OCI-LY3 (cell line): ENCODE data around the gene RASSF1.

Source experiments
- H2AFZ ChIP-seq: fragments of 200-600, 300-600 bp; shearing (Covaris generic); 2 replicates; pipeline ENCODE4 v1.6.0; 2014; ENCODE audit warnings: antibody characterized with exemption, low read depth, low read length
- H3K27ac ChIP-seq: fragments of 200-600, 300-600 bp; sonication (generic); 2 replicates; pipeline ENCODE4 v1.5.1; 2014; ENCODE audit warnings: mild to moderate bottlenecking, low read length, moderate library complexity, mixed read lengths
- H3K27me3 ChIP-seq: fragments of 200-600, 300-600 bp; sonication (generic); 2 replicates; pipeline ENCODE4 v1.6.1; 2014; ENCODE audit warnings: low read depth, low read length, mixed read lengths
- H3K36me3 ChIP-seq: fragments of 200-600, 300-600 bp; sonication (generic); replicated peaks from 2 replicates; pipeline ENCODE3; 2014; ENCODE audit warnings: low read depth, low read length, mixed read lengths
- H3K4me1 ChIP-seq: fragments of 300-600, 200-600 bp; sonication (generic); 2 replicates; pipeline ENCODE4 v1.6.1; 2014; ENCODE audit warnings: low read length, mixed read lengths
- H3K4me2 ChIP-seq: fragments of 200-600, 300-600 bp; sonication (generic); 2 replicates; pipeline ENCODE4 v1.6.1; 2014; ENCODE audit warnings: low read length, mixed read lengths
- H3K4me3 ChIP-seq: fragments of 300-600, 200-600 bp; sonication (generic); 2 replicates; pipeline ENCODE4 v1.5.1; 2014; ENCODE audit warnings: antibody characterized with exemption, mild to moderate bottlenecking, low read length, moderate library complexity
- H3K79me2 ChIP-seq: fragments of 300-600, 200-600 bp; shearing (Covaris generic); 2 replicates; pipeline ENCODE4 v1.6.1; 2014; ENCODE audit warnings: mild to moderate bottlenecking, low read length, mixed read lengths
- H3K9ac ChIP-seq: fragments of 300-600, 200-600 bp; shearing (Covaris generic); 2 replicates; pipeline ENCODE4 v1.6.0; 2014; ENCODE audit warnings: mild to moderate bottlenecking, low read length, moderate library complexity
- H3K9me3 ChIP-seq: fragments of 200-600, 300-600 bp; shearing (Covaris generic); 2 replicates; pipeline ENCODE4 v1.6.1; 2014; ENCODE audit warnings: low read length, mixed read lengths; ENCODE audit not compliant: insufficient read depth
- H4K20me1 ChIP-seq: fragments of 200-600, 300-600 bp; sonication (generic); 2 replicates; pipeline ENCODE4 v1.6.1; 2016; ENCODE audit warnings: low read length, mixed read lengths; ENCODE audit not compliant: insufficient read depth
- EZH2phosphoT487 ChIP-seq: fragments of 200-600 bp; shearing (Covaris generic); IDR thresholded peaks from 2 replicates; pipeline ENCODE4 v1.6.1; 2018; ENCODE audit warnings: antibody characterized with exemption, mixed run types, low read depth
- TF ChIP-seq, protein P1 (sequence below): fragments of 200-600, 300-600 bp; sonication (generic); IDR thresholded peaks from 2 replicates; pipeline ENCODE4 v1.5.1; 2014; ENCODE audit warnings: antibody characterized with exemption, low read length, low read depth

Gene RASSF1

DNA sequence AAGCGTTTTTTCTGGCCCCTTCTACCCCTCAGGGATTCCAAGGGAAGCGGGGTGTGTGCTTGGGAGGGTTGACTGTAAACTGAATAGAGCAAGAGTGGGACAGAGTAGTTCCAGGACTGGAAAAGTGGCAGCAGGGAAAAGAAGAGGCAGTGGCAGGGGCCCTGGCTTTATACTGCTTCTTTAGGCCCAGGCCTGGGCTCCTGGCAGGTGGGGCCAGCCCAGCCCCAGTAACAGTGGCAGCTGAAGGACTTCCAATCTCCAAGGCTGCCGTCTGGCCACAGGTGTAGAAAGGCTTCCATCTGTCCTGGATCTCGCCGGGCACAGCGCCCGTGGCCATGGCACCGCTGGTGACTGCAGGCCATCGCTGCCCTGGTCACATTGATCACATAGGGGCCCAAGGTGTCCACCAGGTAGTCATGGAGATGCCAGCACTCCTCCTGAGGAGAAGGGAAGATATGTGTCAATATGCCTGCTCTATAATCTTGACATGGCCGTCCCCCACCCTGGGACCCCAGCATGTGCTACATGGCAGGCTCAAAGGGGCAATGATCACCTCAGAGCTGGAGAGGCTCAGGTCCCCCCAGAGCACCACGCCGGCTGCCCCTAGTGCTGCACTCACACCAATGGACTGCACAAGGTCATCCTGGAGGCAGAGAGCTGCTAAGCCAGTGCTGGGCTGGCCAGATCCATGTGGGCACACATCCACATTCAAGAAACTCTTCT, 47.4 kb downstream of the RASSF1 start:
- no peaks in the 10 kb centered on the region for H3K27me3 ChIP-seq
- H3K4me1 ChIP-seq: peaks cover 16% of the 10 kb centered on the region
- H2AFZ ChIP-seq: no peak overlapping the region
- H3K4me2 ChIP-seq: peak overlapping the region; percentile 83
- H3K9ac ChIP-seq: peak overlapping the region; percentile 71
- H3K27ac ChIP-seq: peak overlapping the region; percentile 28
- peak overlapping the region; percentile 96 for H3K4me3 ChIP-seq
- H3K36me3 ChIP-seq: peaks cover 25% of the 10 kb centered on the region
- no peaks in the 10 kb centered on the region for H4K20me1 ChIP-seq
- no peaks in the 10 kb centered on the region for H3K9me3 ChIP-seq
- TF ChIP-seq, protein P1, sequence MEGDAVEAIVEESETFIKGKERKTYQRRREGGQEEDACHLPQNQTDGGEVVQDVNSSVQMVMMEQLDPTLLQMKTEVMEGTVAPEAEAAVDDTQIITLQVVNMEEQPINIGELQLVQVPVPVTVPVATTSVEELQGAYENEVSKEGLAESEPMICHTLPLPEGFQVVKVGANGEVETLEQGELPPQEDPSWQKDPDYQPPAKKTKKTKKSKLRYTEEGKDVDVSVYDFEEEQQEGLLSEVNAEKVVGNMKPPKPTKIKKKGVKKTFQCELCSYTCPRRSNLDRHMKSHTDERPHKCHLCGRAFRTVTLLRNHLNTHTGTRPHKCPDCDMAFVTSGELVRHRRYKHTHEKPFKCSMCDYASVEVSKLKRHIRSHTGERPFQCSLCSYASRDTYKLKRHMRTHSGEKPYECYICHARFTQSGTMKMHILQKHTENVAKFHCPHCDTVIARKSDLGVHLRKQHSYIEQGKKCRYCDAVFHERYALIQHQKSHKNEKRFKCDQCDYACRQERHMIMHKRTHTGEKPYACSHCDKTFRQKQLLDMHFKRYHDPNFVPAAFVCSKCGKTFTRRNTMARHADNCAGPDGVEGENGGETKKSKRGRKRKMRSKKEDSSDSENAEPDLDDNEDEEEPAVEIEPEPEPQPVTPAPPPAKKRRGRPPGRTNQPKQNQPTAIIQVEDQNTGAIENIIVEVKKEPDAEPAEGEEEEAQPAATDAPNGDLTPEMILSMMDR: no peak
- no peak for TF ChIP-seq EZH2phosphoT487
- H3K79me2 ChIP-seq: peaks cover 41% of the 10 kb centered on the region

DNA sequence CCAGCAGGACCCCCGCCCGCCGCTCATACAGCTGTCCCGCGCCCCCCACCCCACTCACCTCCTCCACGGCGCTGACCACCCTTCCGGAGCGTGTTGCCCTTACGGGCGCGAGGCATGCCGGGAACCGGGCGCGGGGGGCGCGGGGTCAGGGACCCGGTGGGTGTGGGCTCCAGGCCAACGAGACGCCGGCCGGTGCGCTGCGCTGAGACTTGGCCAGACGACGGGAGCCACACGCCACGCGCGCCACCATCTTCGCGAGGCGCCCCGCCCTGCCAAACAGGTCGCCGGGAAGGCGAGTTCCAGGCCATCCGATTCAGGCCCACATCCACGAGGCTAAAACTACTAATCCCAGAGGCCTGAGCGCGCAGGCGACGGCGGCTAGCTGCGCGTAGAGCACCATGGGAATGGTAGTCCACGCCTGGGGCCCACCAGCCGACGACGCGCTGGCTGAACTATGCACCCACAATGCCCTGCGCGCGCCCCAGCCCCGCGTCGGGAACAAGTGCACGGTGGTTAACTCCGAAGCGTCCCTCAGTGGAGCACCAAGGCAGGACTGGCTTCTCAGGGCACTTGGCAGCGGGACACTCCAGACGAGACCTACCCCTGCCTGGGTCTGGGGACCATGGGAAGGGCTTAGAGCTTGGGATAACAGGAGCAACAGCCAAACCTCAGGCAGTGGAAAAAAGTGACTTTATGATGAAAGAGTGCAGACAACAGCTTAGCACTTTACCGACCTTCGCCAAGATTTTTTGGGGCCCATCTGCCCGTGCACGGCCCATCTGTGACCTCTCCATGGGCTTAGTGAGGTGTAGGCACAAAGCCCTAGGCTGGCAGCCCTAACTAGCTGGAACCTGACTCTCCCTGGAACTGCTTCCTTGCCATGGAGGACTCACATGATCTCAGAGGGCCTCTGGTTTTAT, 48.2 kb downstream of the RASSF1 start, which contains the start of gene IFRD2:
TSS of gene IFRD2 (minus strand) at position 271 of the 920 bp plus-strand sequence. CDS start at position 116, 155 bp downstream.
- Histone ChIP-seq H4K20me1 (no peaks in the 10 kb centered on the region), H3K27ac (peak within 1 kb of the TSS; percentile 65), H3K27me3 (no peaks in the 10 kb centered on the region), H3K9me3 (no peaks in the 10 kb centered on the region), H3K79me2 (peaks cover 37% of the 10 kb centered on the region), H2AFZ (peak within 1 kb of the TSS; percentile 2; the same call in 1 of the 2 replicates), H3K36me3 (peaks cover 33% of the 10 kb centered on the region), H3K4me2 (peak within 1 kb of the TSS; percentile 93), H3K9ac (peak within 1 kb of the TSS; percentile 97), H3K4me3 (peak within 1 kb of the TSS; percentile 96), H3K4me1 (peaks cover 11% of the 10 kb centered on the region)
- TF ChIP-seq, protein P1: 0 out of 2 replicates have a peak, but pooled peaks have one; percentile 5
- TF ChIP-seq EZH2phosphoT487: no peak

DNA sequence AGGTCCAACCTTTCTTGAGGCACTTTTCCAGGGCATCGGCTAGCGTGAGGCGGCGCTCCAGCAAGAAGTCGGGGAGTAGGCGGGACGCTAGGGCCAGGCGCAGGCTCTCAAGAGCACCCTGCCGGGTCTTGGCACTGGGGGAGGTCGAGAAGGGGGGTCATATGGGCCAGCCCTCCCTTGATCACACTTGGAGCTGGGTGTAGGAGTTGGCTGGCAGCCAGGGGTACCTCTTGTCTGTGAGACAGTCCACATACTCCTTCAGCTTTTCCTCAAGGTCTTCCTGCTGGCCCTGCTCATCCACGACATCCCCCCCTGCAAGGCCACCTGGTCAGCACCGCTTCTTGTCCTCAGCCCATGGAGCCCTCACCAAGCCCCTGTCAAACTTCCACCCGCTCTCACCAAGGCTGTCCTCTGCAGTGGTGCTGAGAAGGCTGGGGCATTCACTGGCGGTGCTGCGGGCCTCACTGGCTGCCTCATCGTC, 50.4 kb downstream of the RASSF1 start:
- peaks cover 48% of the 10 kb centered on the region for H3K36me3 ChIP-seq
- peak overlapping the region; percentile 93; the same call in 1 of the 2 replicates for H3K4me2 ChIP-seq
- no peaks in the 10 kb centered on the region for H3K9me3 ChIP-seq
- H3K9ac ChIP-seq: no peak overlapping the region
- no peak overlapping the region for H2AFZ ChIP-seq
- peaks cover 37% of the 10 kb centered on the region for H3K79me2 ChIP-seq
- H3K4me3 ChIP-seq: peak overlapping the region; percentile 96
- no peak for TF ChIP-seq EZH2phosphoT487
- TF ChIP-seq, protein P1: no peak
- H3K27me3 ChIP-seq: no peaks in the 10 kb centered on the region
- H4K20me1 ChIP-seq: no peaks in the 10 kb centered on the region
- H3K27ac ChIP-seq: no peak overlapping the region
- H3K4me1 ChIP-seq: peaks cover 11% of the 10 kb centered on the region
